Body of pancreas (tissue), 4 donors: ENCODE results near the gene RTN4RL2. TPM values are rescaled to one million over a fixed set of nuclear protein-coding genes. Genes with fewer than 3 reads are reported as not detected.

Experiments used
- ATAC-seq: fragments of 150-250 bp; one replicate; pipeline ENCODE4 v1.9.1; 2016
- DNase-seq, 4 donors: peaks; one replicate each; pipeline ENCODE4 v3.0.0-alpha.2; 2019
- H3K27ac ChIP-seq, 4 donors: fragments of 200-600 bp; sonication (generic); 1 replicate in 3 of 4; 2 replicates in 1 of 4; pipeline versions ENCODE4 v1.5.1 to v1.6.1; 2016 to 2019; ENCODE audit warnings: mild to moderate bottlenecking in 1 of 4, mixed read lengths in 1 of 4, moderate library complexity in 1 of 4
- H3K27me3 ChIP-seq, 2 donors: fragments of 200-600 bp; sonication (generic); one replicate each; pipeline ENCODE4 v1.6.0; 2016; ENCODE audit warnings: mild to moderate bottlenecking in 1 of 2
- H3K36me3 ChIP-seq, 2 donors: fragments of 200-600 bp; sonication (generic); replicated peaks in 1 of 2; 2 replicates each; pipeline ENCODE4 v1.5.1; 2016; ENCODE audit warnings: low read depth in 2 of 2; ENCODE audit not compliant: insufficient read depth in 1 of 2
- H3K4me1 ChIP-seq: fragments of 200-600 bp; sonication (generic); one replicate; pipeline ENCODE4 v1.6.0; 2016
- H3K4me3 ChIP-seq, 2 donors: fragments of 200-600 bp; sonication (generic); 1 replicate in 1 of 2; 2 replicates in 1 of 2; pipeline ENCODE4 v1.5.1; 2016 to 2019
- H3K9me3 ChIP-seq, 3 donors: fragments of 200-600 bp; sonication (generic); 1 replicate in 2 of 3; 2 replicates in 1 of 3; pipeline ENCODE4 v1.5.1; 2016
- POLR2A ChIP-seq, 3 donors: fragments of 450-650 bp; IDR thresholded peaks; one replicate each; pipeline ENCODE4 v1.6.1; 2016; ENCODE audit warnings: antibody characterized with exemption in 3 of 3, mild to moderate bottlenecking in 2 of 3
- WGBS, 2 donors: methylation state at CpG; one replicate each; pipeline ENCODE4 v1.1.5; 2017; 5-methylcytosine and 5-hydroxymethylcytosine counted together
- intact Hi-C: fragments of 100-400 bp; cut with DNase I; formaldehyde crosslinking; loops from one replicate; pipeline ENCODE4 v1.15.1; 2023
- total RNA-seq, 2 donors: library from RNA; depleted of rRNA; stranded (reverse); fragments of >200 nt; gene quantifications; one replicate each; pipeline ENCODE4 v1.1.0, GENCODE V29; 2016
- TF ChIP-seq, protein P1 (sequence below), 7 experiments: fragments of 450-650 bp in 4 of 7; fragments of 200-600 bp in 3 of 7; sonication (generic) in 3 of 7; IDR thresholded peaks; one replicate each; pipeline ENCODE4 v1.5.1; 2016 to 2019; ENCODE audit warnings: antibody characterized with exemption in 7 of 7

Gene RTN4RL2
- total RNA-seq, 2 donors from 2014 or later = 0.99 to 3.4 TPM

DNA sequence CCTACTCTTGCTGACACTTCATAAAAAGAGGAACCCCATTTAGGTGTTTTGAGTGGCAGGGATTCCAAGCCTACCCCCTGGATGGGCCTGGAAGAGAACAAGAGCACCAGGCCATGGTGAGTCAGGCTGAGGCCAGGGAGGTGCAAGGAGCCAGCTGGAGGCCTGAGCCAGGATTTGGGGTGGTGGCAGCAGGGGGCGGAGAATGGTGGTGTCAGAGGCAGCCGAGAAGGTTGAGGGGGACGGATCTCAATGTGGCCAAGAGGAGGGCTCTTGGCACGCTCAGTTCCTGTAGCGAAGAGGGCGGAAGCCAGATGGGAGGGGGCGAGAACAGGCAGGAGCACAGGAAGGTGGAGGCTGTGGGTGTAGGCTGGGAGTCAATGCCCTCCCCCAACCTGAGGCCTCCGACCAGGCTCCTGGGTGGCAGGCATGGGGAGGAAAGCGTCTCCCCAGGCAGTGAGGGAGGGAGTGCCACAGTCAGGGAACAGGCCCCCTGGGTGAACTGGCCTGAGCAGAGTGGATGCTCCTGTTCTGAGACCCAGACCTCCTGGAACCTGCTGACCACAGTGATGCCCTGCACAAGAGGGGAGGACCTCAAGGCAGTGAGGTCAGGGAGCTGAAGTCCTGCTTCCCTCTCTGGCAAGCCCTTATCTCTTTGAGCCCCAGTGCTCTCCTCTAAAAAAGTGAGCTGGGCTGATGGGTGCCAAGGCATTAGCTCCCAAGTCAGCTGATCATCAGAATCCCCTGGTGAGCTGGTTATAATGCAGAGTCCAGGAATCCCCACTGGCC, 13.9 kb downstream of the RTN4RL2 start:
- Histone ChIP-seq H3K4me3 (no peak overlapping the region), H3K9me3 (no peaks in the 10 kb centered on the region), H3K27ac (no peak overlapping the region), H3K27me3 (no peaks in the 10 kb centered on the region), H3K36me3 (no peaks in the 10 kb centered on the region), H3K4me1 (peaks cover 35% of the 10 kb centered on the region)
- TF ChIP-seq, protein P1, sequence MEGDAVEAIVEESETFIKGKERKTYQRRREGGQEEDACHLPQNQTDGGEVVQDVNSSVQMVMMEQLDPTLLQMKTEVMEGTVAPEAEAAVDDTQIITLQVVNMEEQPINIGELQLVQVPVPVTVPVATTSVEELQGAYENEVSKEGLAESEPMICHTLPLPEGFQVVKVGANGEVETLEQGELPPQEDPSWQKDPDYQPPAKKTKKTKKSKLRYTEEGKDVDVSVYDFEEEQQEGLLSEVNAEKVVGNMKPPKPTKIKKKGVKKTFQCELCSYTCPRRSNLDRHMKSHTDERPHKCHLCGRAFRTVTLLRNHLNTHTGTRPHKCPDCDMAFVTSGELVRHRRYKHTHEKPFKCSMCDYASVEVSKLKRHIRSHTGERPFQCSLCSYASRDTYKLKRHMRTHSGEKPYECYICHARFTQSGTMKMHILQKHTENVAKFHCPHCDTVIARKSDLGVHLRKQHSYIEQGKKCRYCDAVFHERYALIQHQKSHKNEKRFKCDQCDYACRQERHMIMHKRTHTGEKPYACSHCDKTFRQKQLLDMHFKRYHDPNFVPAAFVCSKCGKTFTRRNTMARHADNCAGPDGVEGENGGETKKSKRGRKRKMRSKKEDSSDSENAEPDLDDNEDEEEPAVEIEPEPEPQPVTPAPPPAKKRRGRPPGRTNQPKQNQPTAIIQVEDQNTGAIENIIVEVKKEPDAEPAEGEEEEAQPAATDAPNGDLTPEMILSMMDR (IDR thresholded peaks at IDR 0.05) = no peak
- TF ChIP-seq POLR2A (IDR thresholded peaks at IDR 0.05) = no peak
- ATAC-seq = no peak
- intact Hi-C loops = no loop called here
- 67 to 71% methylated on average over 9 of the region's 9 CpGs for WGBS, 2 donors
- DNase-seq = peak in 1 of 4 donors; percentile 15

DNA sequence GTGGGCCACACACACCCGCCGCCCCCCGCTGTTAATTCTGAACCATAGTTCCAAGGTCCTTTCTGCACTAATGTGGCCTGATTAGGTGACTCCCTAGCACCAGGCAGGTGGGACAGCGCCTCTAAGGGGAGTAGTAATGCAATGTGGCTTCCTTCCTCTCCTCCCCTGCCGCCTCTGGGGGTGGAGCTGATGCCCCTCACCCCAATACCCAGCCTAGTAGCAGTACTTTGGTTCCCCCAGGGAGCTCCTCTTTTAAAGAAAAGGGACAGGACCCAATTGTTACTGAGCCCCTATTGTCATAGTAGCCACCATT, 14.4 kb downstream of the RTN4RL2 start:
- no peak for DNase-seq
- Histone ChIP-seq H3K27me3 (no peaks in the 10 kb centered on the region), H3K27ac (no peak overlapping the region), H3K9me3 (no peaks in the 10 kb centered on the region), H3K36me3 (no peaks in the 10 kb centered on the region), H3K4me1 (peaks cover 35% of the 10 kb centered on the region), H3K4me3 (no peak overlapping the region)
- TF ChIP-seq, protein P1 (IDR thresholded peaks at IDR 0.05) = no peak
- TF ChIP-seq POLR2A (IDR thresholded peaks at IDR 0.05) = no peak
- intact Hi-C loops = no loop called here
- 51 to 83% methylated on average over 4 to 5 of the region's 5 CpGs for WGBS, 2 donors
- ATAC-seq = no peak

DNA sequence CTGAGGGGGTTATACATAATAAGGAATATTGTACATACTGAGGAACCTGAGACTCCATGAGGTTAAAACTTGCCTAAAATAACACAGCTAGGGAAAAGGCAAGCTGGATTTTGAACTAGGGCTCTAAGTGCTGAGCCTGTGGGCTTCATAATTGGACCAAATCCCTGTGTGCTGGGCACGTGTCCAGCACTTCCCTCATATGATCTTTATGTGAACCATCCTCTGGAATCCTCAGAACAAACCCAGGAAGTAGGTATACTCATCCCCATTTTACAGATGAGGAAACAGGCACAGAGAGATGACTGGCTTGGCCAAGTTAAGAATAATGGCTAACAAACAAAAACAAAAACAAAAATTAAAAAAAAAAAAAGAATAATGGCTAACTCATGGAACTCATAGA, 14.9 kb downstream of the RTN4RL2 start:
- H3K4me3 ChIP-seq = no peak overlapping the region
- no peak for ATAC-seq
- H3K4me1 ChIP-seq = peaks cover 36% of the 10 kb centered on the region
- no peak for DNase-seq
- H3K9me3 ChIP-seq = no peaks in the 10 kb centered on the region
- H3K27ac ChIP-seq = no peak overlapping the region
- no peaks in the 10 kb centered on the region for H3K27me3 ChIP-seq
- 36 to 57% methylated on average over 1 of the region's 1 CpG for WGBS, 2 donors
- intact Hi-C loops = no loop called here
- H3K36me3 ChIP-seq = no peaks in the 10 kb centered on the region
- TF ChIP-seq POLR2A (IDR thresholded peaks at IDR 0.05) = no peak
- TF ChIP-seq, protein P1 (IDR thresholded peaks at IDR 0.05) = no peak

DNA sequence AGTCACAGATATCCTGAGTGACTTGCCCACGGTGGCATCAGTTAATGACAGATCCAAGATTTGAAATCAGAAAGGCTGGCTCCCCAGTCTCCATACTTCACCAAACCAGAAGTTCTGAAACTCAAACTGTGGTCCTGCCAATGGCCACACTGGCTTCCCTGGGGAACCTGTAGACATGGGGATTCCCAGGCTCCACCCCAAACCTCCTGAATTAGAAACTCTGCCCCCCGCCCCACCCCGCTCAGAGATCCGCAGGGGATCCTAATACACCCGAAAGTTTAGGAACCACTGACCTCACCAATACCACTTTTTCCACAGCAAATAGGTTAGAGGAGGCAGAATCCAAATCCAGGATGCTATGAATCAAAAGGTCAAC, 15.3 kb downstream of the RTN4RL2 start:
- WGBS, 2 donors = 76 to 83% methylated on average over 2 to 5 of the region's 5 CpGs
- DNase-seq (no peak), ATAC-seq (no peak)
- TF ChIP-seq POLR2A (IDR thresholded peaks at IDR 0.05) = no peak
- TF ChIP-seq, protein P1 (IDR thresholded peaks at IDR 0.05) = no peak
- Histone ChIP-seq H3K4me3 (no peak overlapping the region), H3K9me3 (no peaks in the 10 kb centered on the region), H3K27me3 (no peaks in the 10 kb centered on the region), H3K27ac (no peak overlapping the region), H3K36me3 (no peaks in the 10 kb centered on the region), H3K4me1 (peaks cover 41% of the 10 kb centered on the region)
- intact Hi-C loops = no loop called here
